ENCODE measurements around the gene TRAF7. TPM values are rescaled to one million over a fixed set of nuclear protein-coding genes. Genes with fewer than 3 reads are reported as not detected.
"Not testable (repeated sequence)": the region's sequence is repeated elsewhere in the genome, so short reads cannot be mapped to it uniquely, and the experiment has no call there.

TRAF7 gene
- polyA plus RNA-seq, 4 donors = 42.9 to 63.3 (median 55.5) TPM

GRCh38 chr16:2196981-2197511 lies 41.5 kb downstream of the TRAF7 start:
- DNase-seq (ENCODE audit: low read depth in 4 of 4, low spot score in 2 of 4) = no peak

GRCh38 chr16:2197765-2198164 lies 42.2 kb downstream of the TRAF7 start:
- DNase-seq (ENCODE audit: low read depth in 4 of 4, low spot score in 2 of 4) = no peak

GRCh38 chr16:2198283-2198682 lies 42.7 kb downstream of the TRAF7 start:
- no peak for DNase-seq (ENCODE audit: low read depth in 4 of 4, low spot score in 2 of 4)

- no peak for DNase-seq (ENCODE audit: low read depth in 4 of 4, low spot score in 2 of 4)
Observed at GRCh38 chr16:2199095-2199494, 43.5 kb downstream of the TRAF7 start.

- no peak for DNase-seq (ENCODE audit: low read depth in 4 of 4, low spot score in 2 of 4)
Observed at GRCh38 chr16:2199621-2200139, 44.1 kb downstream of the TRAF7 start.

- DNase-seq (ENCODE audit: low read depth in 4 of 4, low spot score in 2 of 4) = no peak
Observed at GRCh38 chr16:2200313-2200712, 44.7 kb downstream of the TRAF7 start.

GRCh38 chr16:2203119-2203688 lies 47.6 kb downstream of the TRAF7 start:
- DNase-seq (ENCODE audit: low read depth in 4 of 4, low spot score in 2 of 4) = not testable (repeated sequence)

GRCh38 chr16:2204416-2205103 lies 49.0 kb downstream of the TRAF7 start:
- no peak for DNase-seq (ENCODE audit: low read depth in 4 of 4, low spot score in 2 of 4)

GRCh38 chr16:2205104-2205966 lies 49.8 kb downstream of the TRAF7 start, which contains the start of gene MLST8:
MLST8 (plus strand) TSS chr16:2205454; CDS start chr16:2206086, 632 bp downstream.
- peak; percentile 73 to 87 (median 80) for DNase-seq (ENCODE audit: low read depth in 4 of 4, low spot score in 2 of 4)

- no peak for DNase-seq (ENCODE audit: low read depth in 4 of 4, low spot score in 2 of 4)
Observed at GRCh38 chr16:2205967-2206313, 50.4 kb downstream of the TRAF7 start.

- DNase-seq (ENCODE audit: low read depth in 4 of 4, low spot score in 2 of 4) = no peak
Observed at GRCh38 chr16:2206420-2206779, 50.8 kb downstream of the TRAF7 start.

- no peak for DNase-seq (ENCODE audit: low read depth in 4 of 4, low spot score in 2 of 4)
Observed at GRCh38 chr16:2206780-2207433, 51.3 kb downstream of the TRAF7 start.

- no peak for DNase-seq (ENCODE audit: low read depth in 4 of 4, low spot score in 2 of 4)
Observed at GRCh38 chr16:2207872-2208271, 52.3 kb downstream of the TRAF7 start.

- no peak for DNase-seq (ENCODE audit: low read depth in 4 of 4, low spot score in 2 of 4)
Observed at GRCh38 chr16:2208308-2208707, 52.7 kb downstream of the TRAF7 start.

GRCh38 chr16:2208772-2209171 lies 53.2 kb downstream of the TRAF7 start:
- DNase-seq (ENCODE audit: low read depth in 4 of 4, low spot score in 2 of 4) = no peak

GRCh38 chr16:2209258-2210008 lies 53.9 kb downstream of the TRAF7 start:
- DNase-seq (ENCODE audit: low read depth in 4 of 4, low spot score in 2 of 4) = no peak

GRCh38 chr16:2210009-2210332 lies 54.4 kb downstream of the TRAF7 start:
- DNase-seq (ENCODE audit: low read depth in 4 of 4, low spot score in 2 of 4) = no peak

- DNase-seq (ENCODE audit: low read depth in 4 of 4, low spot score in 2 of 4) = no peak
Observed at GRCh38 chr16:2210386-2211365, 55.1 kb downstream of the TRAF7 start, which contains the start of gene BRICD5. BRICD5 (minus strand) TSS chr16:2210863; CDS start chr16:2210833, 30 bp downstream.

GRCh38 chr16:2211923-2212347 lies 56.4 kb downstream of the TRAF7 start:
- DNase-seq (ENCODE audit: low read depth in 4 of 4, low spot score in 2 of 4) = no peak

Measured in left renal cortex interstitium (tissue), 4 donors.